Activated CD4-positive, CD25-positive, alpha-beta regulatory T cell (primary cell): Measurements from ENCODE around the gene TRMT1.

ENCODE experiments used
- DNase-seq, 4 experiments: peaks; one replicate each; lab custom pipeline; 2025; lab: John Stamatoyannopoulos, UW

The TRMT1 gene

DNA sequence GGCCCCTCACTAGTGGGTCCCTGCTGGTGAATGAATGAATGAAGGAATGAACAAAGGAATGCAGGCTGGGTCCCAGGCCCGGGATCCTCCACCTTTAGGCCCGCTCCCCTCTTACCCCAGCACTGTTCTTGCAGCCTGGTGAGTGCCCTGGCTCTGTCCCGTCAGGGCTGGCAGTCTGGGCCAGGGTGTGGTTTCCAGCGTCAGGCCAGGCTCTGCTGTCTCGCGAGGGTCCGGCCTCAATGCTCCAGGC is 14.2 kb downstream of the TRMT1 start:
- no peak for DNase-seq

DNA sequence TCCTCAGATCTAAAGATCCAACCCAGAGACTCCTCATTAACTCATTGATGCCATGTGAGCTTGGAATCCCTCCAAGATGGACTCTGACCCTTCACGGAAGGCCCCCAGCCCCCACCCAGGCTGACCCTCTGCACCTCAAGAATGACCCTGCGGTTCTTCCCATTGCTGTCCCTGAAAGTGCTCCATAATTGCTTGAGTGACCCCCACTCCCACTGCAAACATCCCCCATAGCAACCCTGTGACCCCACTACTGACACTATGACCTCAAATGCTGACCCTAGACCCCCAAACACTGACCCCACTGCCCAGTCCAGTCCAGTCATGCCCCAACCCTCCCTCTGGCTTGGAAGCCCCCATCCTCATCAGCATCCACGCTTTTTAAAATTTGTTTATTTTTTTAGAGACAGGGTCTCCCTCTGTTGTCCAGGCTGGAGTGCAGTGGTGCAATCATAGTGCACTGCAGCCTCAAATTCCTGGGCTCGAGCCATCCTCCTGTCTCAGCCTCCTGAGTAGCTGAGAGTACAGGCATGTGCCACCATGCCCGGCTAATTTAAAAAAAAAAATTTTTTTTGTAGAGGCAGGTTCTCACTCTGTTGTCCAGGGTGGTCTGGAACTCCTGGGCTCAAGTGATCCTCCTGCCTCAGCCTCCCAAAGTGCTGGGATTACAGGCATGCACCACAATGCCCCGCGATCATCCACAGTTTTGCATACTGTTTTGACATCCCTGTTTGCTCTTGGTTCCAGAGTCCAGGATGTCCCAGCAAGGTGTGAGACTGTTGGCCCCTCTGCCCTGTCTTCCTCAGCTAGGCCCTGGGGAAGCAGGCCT is 14.7 kb downstream of the TRMT1 start:
- no peak for DNase-seq

DNA sequence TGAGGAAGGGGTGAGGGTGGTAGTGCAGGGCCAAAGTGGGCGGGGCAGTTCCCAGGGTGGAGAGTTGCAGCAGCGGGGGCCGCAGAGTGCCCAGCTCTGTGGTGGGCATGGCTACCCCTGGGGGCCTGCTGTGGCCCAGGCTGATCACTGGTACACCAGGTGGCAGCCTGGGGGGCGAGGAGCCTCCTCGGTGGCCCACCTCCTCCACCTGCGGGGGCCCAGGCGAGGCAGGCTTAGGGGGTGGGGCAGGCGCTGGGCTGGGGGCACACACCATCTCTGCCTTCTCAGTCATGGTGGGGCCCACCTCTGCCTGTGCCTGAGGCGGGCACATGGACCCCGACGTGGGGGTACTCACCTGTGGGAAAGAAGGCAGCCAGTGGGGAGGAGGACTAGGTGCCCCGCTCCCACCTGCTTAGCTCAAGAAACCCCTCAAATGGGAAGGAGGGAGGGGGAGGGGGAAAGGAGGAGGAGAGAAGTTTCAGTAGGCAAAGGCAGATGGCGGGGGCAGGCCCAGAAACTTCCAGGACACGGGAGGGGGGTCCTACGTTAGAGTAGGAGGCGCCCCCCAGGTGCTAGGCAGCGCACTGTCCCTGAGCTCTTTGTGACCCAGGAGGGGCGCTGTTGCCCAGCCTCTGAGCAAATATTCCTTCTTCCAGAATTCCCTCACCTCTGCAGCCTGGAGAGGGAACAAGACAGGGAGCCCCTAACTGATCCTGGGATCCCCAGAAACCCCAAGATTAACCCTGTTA is 15.5 kb downstream of the TRMT1 start:
- DNase-seq: no peak

DNA sequence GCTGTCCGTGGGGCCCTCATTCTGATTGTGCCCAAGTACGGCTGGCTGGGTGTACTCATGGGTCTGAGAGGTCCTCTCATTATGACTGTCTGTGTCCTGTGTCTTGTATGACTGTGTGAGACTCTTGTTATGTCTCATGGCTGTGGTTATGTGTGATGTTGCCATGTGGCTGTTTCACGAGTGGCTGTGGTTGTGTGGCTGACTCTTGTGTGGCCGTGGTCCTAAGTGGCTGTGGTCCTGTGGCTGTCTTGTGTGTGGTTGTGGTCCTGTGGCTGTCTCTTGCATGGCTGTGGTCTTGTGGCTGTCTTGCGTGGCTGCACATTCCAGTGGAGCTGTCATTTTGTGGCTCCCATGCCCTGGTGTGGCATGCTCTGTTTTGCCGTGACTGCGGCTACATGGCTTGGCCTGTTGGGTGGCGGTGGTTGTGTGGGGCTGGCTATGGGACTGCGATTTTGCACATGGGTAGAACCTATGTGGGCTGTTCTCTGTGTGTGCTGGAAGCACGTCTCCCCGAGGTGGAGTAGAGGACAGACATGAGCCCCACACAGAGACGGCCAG is 16.4 kb downstream of the TRMT1 start:
- DNase-seq: peak in 2 of 4 experiments; percentile 33 to 49

DNA sequence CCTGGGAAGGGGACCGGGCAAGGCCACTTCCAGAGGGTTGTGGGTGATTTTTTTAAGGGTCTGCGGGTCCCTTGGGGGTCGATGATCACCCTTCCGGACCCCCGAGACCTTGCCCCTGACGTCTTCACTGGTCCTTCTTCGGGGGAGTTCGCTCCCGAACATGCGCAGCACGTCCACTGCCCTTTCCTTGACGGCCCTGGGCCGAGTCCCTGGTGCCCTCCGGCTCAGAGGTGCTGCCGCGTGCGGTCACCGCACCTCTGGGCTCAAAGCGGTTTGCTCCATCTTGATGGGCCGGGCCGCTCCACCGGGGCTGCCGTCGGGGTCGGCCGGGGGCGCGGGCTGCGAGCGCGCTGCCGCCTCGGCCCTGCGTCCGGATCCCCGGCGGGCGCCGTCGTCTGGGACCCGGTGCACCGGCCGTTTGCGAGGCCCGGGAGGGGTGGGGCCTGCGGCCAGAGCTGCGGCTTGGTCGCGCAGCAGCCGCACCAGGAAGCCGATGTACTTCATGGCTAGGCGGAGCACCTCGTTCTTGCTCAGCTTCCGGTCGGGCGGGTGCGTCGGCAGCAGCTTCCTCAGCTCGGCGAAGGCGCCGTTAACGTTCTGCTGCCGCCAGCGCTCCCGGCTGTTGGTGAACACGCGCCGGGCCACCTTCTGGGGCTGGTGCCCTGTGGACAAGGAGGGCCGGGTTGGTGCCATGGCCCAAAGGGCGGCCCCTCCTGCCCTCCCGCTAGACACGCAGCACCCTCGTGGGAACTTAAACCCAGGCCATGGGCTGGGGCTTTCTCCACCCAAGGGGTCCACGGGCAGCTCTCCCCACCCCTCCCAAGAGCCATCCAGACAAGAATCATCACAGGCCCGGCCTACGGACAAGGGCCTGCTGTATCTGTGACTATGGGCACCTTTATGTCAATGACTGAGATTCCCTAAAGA is 17.2 kb downstream of the TRMT1 start:
- DNase-seq: peak; percentile 28 to 74 (median 56)

DNA sequence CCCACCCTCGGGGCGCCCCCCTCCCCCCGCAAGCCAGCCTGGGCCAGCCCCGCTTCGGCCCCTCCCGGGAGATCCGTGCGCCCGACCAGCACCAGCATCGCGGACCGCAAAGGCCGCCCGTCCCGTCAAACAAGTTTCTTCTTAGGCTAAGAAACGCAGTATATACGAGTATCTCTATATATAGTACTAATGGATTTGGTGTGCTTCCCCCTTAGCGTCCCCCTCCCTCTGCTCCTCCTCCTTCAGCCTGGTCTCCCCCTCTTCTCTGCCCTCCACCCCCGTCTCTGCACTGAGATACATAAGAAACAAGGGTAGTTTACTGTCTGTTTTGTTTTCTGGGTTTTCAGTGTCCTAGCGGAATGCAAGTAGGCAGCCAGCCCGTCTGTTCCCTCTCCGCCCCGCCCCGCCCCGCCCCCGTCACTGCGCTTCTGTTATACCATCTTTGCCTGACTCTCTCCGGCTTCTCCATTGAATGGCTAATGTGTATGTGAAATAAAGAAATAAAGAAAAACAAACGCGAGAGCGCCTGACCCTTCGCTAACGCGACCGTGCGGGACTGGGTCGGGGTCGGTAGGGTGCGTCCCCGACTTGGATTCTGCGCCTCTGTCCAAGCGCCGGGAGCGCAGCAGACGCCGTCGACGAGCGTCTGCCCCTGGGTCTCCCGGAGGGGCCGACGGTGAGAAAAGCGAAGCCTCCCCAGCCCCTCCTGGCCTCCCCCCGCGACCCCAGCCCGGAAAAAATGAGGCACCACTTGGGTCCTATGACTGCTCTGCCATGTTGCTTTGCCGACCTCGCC is 18.1 kb downstream of the TRMT1 start:
- no peak for DNase-seq

DNA sequence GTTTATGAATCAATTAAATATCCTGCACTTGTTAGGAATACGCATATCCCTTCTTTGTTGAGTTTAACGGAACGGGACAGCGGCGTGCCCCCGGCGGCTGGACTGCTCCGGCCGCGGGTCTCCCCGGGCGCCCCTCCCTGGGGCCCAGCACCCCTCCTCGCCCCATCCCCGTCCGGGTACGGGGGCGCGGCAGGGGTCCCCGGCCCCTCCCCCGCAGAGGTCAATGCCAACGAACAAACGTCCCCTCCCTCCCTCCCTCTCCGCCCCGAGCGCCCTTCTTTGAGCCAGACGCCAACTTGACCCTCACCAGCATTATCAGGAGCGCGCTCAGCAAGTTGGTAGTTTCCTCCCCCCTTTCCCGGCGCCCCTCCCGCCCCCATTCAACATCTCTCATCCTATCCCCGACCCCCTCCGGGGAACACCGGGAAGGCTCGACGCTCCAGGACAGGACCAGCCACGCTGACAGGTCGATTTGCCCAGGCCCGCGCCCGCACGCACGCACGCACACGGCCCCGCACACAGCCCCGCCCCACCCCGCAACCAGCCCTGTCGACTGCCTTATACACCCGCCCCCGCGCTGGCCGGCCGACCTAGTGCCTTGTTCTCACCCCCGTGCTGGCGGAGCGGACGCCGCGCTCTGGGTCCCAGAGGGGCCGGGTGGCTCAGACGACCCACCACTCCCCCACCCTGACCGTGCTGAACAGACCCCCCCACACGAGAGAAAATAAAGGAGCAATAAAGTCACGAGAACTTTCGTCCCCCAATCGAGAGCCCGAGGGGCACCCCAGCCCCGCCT is 18.9 kb downstream of the TRMT1 start:
- no peak for DNase-seq

DNA sequence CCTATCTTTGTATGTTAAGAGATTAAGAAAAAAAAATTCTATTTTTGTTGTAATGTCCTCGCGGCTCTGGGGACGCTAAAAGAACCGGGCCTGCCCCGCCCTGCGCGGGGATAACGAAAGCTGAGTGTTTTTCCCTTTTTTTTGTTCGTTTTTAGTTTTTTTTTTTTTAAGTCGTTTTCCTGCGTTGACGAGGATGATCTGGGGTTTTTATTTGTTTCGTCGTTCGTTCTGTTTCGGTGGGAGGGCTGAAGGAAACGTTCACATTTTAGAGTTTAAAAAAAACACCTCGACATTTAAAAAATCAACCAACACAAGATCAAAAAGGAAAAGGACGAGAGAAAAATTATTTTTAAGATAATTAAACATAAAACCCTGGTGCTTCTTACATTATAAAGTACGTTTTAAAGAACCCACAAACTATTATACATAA is 19.5 kb downstream of the TRMT1 start:
- DNase-seq: no peak

DNA sequence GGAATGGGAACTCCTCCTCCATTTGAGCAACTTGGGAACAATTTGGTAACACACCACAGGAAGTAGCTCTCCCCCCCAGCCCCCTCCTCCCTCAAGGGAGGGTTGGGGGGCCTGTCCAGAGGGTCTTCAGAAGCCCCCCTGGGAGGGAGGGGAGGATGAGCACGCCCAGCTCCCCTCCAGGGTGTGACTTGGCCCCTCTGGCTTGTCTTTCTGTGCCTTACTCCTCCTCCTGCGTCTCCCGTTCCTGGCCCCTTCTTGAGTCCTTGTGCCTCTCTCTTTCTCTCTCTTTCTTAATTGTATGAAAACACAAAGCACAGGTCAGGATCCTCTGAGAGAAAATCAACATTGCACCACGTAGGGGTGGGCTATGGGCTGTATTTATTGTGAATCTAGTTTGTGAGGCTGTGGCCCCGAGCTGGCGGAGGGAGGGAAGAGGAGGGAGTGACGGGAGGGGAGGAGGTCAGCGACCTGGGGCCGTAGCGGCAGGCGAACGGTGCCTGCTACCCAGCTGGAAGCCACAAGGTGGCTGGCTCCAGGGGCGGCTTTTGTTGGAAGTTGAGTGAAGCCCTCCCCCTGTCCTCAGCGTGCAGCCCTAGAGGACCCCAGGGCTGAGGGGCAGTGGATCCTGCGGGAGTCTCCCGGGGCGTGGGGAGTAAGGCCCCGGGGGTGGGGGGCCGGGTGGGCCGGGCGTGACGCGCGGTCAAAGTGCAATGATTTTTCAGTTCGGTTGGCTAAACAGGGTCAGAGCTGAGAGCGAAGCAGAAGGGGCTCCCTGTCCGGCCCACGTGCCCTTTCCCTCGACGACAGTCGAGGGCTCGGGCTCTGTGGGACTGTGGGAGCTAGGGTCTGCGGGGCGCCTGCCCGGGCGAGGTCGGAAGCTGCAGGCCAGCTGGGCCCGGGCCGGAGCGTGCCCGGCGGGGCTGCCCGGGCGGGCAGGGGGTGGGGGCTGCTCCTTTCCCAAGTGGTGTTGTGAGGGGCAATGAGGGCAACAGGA is 20.3 kb downstream of the TRMT1 start:
- DNase-seq: peak in 1 of 4 experiments; percentile 12

DNA sequence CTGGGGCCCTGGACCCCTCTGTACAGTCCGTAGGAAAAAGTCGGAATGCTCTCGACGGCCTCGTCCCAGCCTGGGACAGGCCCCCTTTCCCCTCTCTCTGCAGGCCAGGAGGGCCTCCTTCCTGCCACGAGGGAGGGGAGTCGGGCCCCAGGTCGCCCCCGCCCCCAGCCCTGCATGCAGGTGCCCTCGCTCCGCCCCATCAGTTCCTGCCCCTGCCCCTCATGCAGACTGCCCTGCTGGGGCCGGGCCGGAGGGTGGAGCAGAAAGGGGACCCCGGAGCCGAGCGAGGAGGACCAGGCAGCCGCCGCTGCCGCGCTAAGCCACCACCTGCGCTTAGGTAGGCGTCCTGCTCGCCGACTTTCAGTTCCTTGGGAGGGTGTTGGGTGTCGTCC is 21.2 kb downstream of the TRMT1 start:
- no peak for DNase-seq

DNA sequence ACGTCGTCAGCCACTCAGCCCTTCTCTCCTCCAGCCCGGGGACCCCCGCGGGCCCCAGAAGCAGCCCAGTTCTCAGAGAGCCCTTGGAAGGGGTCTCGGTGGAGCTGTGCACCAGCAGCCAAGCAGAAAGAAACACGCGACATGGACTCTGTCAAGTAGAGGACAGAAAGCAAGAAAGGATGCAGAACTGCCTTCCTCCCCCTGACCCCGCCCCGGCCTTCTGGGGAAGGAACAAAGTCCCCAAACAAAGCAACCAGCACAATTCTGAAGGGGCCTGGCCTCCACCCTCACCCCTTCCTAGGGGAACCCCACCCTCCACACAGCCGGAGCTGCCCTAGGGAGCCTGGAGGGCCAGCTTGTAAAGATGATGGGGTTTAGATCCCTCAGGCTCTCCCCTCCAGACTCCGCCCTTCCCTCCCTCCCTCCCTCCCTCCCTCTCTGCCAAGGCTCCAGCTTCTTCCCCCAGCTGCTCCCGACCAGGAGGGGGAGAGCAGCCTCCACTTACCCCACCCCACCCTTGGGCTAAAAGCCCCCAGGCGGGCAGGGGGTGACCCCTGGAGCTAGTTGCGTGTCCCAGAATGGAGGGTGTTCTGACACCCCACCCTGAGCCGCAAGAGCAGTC is 21.7 kb downstream of the TRMT1 start:
- no peak for DNase-seq

DNA sequence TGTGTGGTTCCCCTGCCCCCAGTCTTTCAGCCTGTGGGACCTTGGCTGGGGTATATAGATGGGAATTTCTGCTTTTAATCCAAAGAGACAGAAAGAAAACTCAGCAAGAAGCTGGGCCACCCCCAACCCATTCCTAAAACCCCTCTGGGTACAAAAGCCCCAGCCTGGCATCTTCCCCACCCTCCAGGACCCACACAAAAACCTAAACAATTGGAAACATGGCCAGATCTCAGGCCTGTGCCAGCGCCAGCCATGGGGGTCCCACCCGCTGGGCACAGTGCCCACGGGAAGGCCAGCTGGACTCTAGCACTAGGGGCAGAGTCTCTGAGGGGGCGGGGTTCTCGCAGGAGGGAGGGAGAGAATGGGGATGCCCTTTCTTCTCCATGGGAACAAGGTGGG is 22.4 kb downstream of the TRMT1 start:
- no peak for DNase-seq

DNA sequence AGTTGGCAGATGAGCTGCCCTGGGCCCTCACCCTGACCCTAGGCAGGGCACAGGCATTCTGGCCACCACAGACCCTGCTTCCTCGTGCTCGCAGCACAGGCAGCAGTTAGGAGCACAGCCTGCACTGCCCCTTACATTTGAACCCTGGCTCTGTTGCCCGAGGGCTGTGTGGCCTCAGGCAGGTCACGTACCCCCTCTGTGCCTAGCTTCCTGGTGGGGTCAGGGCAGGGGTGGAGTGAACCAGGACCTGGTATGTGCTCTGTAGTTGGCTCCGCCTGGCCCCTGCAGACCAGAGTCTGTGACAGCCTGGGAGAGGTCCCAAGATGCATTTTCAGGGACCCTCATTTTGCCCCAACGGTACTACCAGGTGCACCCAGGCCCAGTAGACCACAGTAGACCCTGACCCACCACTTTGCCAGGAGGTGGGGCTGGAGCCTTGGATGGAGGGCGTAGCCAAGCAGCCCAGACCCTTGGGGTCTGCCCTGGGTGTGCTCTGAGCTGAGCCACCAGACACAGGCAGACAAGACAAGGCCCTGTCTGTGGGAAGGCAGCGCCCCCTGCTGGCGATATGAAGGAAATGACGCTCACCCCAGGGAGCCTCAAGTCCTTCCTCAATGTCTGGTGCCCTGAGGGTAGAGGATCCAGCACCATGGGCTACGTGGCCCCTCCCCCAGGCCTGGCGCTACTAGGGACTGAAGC is 23.0 kb downstream of the TRMT1 start:
- DNase-seq: peak; percentile 51 to 68 (median 66)

DNA sequence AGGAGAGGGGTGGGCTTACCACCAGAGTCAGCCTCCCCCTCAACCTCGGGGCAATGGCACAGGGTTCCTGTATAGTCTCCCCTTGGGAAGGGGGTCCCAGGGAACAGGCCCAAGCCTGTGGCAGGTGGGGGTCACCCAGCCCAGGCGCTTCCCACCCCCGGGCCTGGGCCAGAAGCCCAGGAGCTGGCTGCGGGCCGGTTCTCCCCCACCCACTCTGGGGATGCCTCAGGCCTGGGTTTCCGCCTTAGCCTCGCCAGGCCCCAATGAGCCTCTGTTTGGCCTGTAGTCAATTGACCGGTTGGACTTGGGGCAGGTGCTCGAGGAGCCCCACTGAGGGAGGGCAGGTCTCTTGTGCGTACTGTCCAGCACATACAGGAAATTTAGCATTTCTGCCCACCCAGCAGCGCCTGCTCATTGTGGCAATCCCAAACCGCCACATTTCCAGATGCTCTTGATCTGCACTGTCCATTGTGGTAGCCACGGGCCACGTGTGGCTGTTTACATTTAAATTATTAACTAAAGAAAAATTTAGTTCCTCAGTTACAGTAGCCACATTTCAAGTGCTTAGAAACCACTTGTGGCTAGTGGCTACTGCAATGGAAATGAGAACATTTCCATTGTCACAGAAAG is 23.8 kb downstream of the TRMT1 start:
- DNase-seq: no peak

DNA sequence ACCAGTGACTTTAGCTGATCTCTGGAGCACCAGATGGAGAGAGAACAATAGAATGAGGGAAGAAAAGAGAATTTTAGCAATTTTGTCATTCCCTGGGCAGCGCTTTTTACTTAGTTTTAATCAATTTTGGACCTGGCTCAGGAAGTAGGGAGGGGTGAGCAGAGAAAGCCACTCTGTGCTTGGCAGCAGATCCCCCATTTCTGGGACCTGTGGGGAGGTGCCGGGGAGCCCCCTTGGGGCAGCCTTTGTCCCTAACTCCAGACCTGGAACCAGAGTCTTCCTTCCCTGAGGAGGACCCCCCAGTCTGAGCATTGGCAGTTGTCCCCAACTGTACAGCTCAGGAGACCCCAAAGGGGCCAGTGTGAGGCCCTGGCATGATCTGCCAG is 24.4 kb downstream of the TRMT1 start:
- no peak for DNase-seq

DNA sequence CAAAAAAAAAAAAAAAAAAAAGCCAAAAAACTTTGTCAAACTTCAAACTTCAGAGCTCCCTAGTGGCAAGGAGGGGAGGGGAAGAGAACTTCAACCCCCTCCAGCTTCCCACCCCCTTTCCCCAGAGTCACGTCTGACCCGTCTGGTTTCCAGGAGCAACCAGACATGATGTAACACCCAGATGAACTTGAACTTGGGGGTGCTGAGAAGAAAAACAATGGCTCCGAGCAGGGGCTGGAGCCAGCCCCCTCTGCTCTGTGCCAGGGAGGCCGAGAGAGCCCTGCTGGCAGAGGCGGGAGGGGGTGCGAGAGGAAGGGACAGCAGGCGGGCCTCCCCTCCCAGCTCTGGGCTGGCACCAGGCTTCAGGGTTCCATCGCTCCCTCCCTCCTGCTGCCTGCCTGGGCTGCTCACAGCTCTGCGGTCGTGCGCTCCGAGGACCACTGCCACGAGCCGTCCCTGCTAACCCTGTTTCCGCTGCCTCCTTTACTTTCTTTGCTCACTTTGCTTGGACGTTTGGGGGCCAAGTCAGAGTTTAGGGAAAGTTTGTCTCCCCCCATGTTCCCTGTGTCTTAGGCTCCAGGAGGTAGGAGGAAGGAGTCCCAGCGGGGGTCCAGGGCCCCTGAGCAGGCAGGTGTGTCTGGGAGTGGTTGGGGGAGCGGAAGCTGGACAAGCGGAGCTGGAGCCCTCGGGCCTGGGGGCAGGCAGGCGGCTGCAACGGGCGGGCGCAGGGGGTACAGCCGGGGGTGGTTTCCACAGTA is 25.0 kb downstream of the TRMT1 start:
- no peak for DNase-seq
